ENCODE data around the gene HCFC2. TPM values are rescaled to one million over a fixed set of nuclear protein-coding genes. Genes with fewer than 3 reads are reported as not detected.
A peak's percentile ranks its signal among the peaks of the same experiment; 100 is the strongest.

The HCFC2 gene
- total RNA-seq, 1 donor from 2014 or later = 8.8 TPM

DNA sequence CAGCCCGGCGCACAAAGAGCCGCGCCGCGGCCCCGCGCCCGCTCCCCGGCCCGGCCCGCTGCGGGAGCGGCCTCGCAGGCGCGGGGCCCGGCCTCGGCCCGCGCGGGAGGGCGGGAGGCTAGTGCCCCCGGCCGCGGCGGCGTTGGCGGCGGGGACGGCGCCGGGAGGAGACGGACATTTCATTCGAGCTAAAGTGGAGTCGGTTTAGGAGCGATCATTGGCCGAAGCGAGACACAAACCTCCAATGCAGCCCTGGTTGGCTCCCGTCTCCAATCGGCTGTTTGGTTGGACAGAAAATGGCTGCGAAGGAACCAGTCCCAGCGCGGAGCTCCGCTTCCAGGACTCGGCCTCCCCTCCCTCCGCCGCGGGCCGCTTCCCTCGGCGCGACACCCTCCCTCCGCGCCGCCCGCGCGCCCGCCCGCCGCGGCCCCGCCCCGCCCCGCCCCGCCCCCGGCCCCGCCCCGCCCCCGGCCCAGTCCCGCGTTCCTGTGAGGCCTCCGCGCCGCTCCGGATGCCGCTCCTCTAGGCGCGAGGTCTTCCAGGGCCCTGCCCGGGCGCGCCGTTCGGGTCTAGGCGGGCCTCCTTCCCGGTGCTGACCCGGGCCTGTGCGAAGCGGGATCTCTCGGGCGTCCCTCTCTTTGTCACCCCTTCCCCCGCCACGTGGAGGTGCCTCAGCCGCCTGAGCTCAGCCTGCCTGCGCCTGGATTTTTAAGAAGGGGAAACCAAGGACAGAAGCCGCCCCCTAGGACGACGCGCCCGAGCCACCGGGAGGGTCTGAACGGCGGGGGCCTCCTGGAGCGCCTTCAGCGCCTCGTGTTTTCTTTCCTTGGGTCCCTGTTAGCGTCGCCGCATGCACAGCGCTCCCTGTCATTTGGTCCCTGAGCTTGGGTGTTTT is 73.8 kb downstream of the HCFC2 start, which contains the start of gene NFYB:
TSS of gene NFYB (minus strand) at position 309 of the 895 bp plus-strand sequence. CDS start 2,757 bp downstream, outside the sequence.
- DNase-seq (peak; percentile 95), ATAC-seq (ENCODE audit: poor library complexity) (peak; percentile 91)
- intact Hi-C loops (cut with DNase I) = no loop called here

- ATAC-seq (ENCODE audit: poor library complexity) = peak; percentile 17
- DNase-seq = no peak
- intact Hi-C loops (cut with DNase I) = no loop called here
Measured at GRCh38 chr12:104138797-104139152, 74.4 kb downstream of the HCFC2 start.

- intact Hi-C loops (cut with DNase I) = no loop called here
- no peak for ATAC-seq (ENCODE audit: poor library complexity)
- DNase-seq = no peak
Measured at GRCh38 chr12:104142543-104142942, 78.2 kb downstream of the HCFC2 start.

DNA sequence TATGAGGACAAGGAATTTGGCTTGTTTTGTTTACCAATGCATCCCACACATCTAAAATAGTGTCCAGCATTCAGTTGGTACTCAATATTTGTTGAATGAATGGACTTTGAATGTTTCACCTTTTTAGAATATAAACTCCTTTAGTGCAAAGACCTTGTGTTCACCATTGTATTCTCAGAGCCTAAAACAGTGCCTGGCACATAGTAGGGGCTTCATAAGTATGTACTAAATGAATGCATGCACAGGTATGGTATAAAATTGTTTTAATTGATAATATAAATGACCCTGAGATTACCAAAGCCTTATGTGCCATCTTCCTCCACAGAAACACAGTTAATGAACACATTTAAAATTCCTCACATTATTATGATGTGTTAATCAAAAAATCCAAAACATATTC is 78.7 kb downstream of the HCFC2 start:
- DNase-seq = no peak
- ATAC-seq (ENCODE audit: poor library complexity) = no peak
- intact Hi-C loops (cut with DNase I) = no loop called here

- intact Hi-C loops (cut with DNase I) = no loop called here
- DNase-seq (no peak), ATAC-seq (ENCODE audit: poor library complexity) (no peak)
Measured at GRCh38 chr12:104143918-104144317, 79.6 kb downstream of the HCFC2 start.

DNA sequence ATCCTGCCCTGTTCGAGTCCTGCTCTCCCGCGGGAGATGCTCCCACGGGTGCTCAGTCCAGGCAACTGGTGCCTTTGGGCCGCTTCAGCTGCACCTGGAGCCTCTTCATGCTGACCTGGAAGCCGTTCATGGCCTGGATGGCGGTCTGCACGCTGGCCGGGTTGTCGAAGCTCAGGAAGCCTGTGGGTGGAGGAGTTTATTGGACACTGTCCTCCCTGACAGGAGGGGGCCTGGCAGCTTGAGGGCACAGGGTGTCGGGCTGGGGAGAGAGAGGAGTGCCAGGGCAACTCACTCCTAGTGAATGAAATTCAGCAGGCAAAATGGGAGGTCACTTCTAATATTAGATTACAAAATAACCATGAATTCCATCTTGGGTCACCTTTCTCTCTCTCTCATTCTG is 83.0 kb downstream of the HCFC2 start:
- DNase-seq (no peak), ATAC-seq (ENCODE audit: poor library complexity) (peak; percentile 34)
- intact Hi-C loops (cut with DNase I) = no loop called here

- intact Hi-C loops (cut with DNase I) = no loop called here
- no peak for ATAC-seq (ENCODE audit: poor library complexity)
- no peak for DNase-seq
Measured at GRCh38 chr12:104150416-104150815, 86.1 kb downstream of the HCFC2 start.

GRCh38 chr12:104152685-104153241 is 88.4 kb downstream of the HCFC2 start:
- intact Hi-C loops (cut with DNase I) = no loop called here
- no peak for ATAC-seq (ENCODE audit: poor library complexity)
- DNase-seq = no peak

DNA sequence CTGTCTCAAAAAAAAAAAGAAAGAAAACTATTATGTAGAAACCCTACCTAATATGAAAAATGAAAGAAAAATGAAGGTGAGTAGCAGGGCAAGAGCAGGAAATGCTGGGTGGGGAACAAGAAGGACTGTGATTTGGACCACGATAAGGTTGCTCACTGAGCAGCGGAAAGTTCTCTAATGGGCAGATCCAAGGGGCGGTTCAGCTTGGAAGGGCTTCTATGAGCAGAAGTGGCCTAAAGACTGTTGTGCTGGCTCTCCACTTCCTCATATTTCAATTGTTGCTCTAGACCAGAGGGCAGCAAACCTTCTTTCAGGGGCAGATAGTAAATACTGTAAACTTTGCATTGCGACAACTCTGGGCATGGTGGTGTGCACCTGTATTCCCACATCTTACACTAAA is 90.0 kb downstream of the HCFC2 start:
- intact Hi-C loops (cut with DNase I) = no loop called here
- no peak for ATAC-seq (ENCODE audit: poor library complexity)

GRCh38 chr12:104154806-104155205 is 90.5 kb downstream of the HCFC2 start:
- no peak for DNase-seq
- no peak for ATAC-seq (ENCODE audit: poor library complexity)
- intact Hi-C loops (cut with DNase I) = no loop called here

More for the DNA sequence above, 90.0 kb downstream of the HCFC2 start:
- DNase-seq = no peak

Other genes starting within 250 kb of the HCFC2 start
- gene NT5DC3, start 223.3 kb upstream of the HCFC2 start, total RNA-seq = 2.8 TPM
- 353 TPM for gene HSP90B1, start 134.1 kb upstream of the HCFC2 start, total RNA-seq
- gene TDG, start 98.7 kb upstream of the HCFC2 start, total RNA-seq = 10.2 TPM
- 6.1 TPM for gene GLT8D2, start 14.3 kb upstream of the HCFC2 start, total RNA-seq
- 39.1 TPM for gene NFYB, start 73.7 kb downstream of the HCFC2 start, total RNA-seq
- gene TXNRD1, start 151.2 kb downstream of the HCFC2 start, total RNA-seq = 98.9 TPM
- gene EID3, start 239.2 kb downstream of the HCFC2 start, total RNA-seq = 1.2 TPM